GM12878 (cell line): ENCODE measurements around the gene H2BK1. TPM values are rescaled to one million over a fixed set of nuclear protein-coding genes. Genes with fewer than 3 reads are reported as not detected.

Experiments used
- ATAC-seq: fragments of 200-7000 bp; cut with Tn5 transposase; 3 replicates; pipeline ENCODE4 v1.9.1; 2020; ENCODE audit warnings: mild to moderate bottlenecking, moderate library complexity
- BruUV-seq: library from RNA; stranded (reverse); fragments of 400-500 nt; replicated peaks from 2 replicates; lab custom pipeline; 2021; lab: Mats Ljungman, UMichigan
- CTCF ChIA-PET: fragments of 300-600 bp; sonication (Branson Sonifier 250); formaldehyde crosslinking; extraction: SDS; loops from one replicate; lab custom pipeline; 2021; ENCODE audit warnings: inconsistent platforms; lab: Yijun Ruan, JAX
- POLR2A ChIA-PET: fragments of 350-600 bp; formaldehyde crosslinking; extraction: SDS; loops from one replicate; lab custom pipeline; 2021; ENCODE audit warnings: inconsistent platforms; lab: Charles Lee
- RAD21 ChIA-PET: fragments of 300-600 bp; sonication (Branson Sonifier 250); formaldehyde crosslinking; loops from one replicate; lab custom pipeline; 2023; ENCODE audit warnings: antibody characterized with exemption; ENCODE audit not compliant: unreplicated experiment; lab: Charles Lee
- SMC1A ChIA-PET: fragments of 300-600 bp; sonication (Branson Sonifier 250); formaldehyde crosslinking; loops from one replicate; lab custom pipeline; 2023; ENCODE audit not compliant: unreplicated experiment, uncharacterized antibody; lab: Charles Lee
- DNase-seq: peaks from one replicate; pipeline ENCODE4 v3.0.0-alpha.2; 2011; ENCODE audit warnings: low read depth, low spot score
- FAIRE-seq: peaks from 3 replicates; lab custom pipeline; 2011; peaks lifted over from hg19 to GRCh38; lab: Jason Lieb, UNC
- H2AFZ ChIP-seq: 2 replicates; pipeline ENCODE4 v1.6.0; 2011; ENCODE audit warnings: low read depth, low read length, control low read depth; ENCODE audit not compliant: control insufficient read depth
- H3K27ac ChIP-seq: 2 replicates; pipeline ENCODE4 v1.5.1; 2011; ENCODE audit warnings: control low read depth; ENCODE audit not compliant: control insufficient read depth, insufficient read depth
- H3K27me3 ChIP-seq, 2 experiments: replicated peaks in 1 of 2; 2 replicates each; pipeline versions ENCODE4 v1.6.0 to v1.6.1; 2011; ENCODE audit warnings: low read length in 1 of 2; ENCODE audit not compliant: control insufficient read depth in 2 of 2, insufficient read depth in 2 of 2
- H3K36me3 ChIP-seq, 2 experiments: 2 replicates each; pipeline ENCODE4 v1.5.1; 2011; ENCODE audit warnings: low read length in 1 of 2; ENCODE audit not compliant: control insufficient read depth in 2 of 2, insufficient read depth in 2 of 2
- H3K4me1 ChIP-seq: 2 replicates; pipeline ENCODE4 v1.6.1; 2011; ENCODE audit warnings: mild to moderate bottlenecking, low read length, moderate library complexity, mixed read lengths; ENCODE audit not compliant: control insufficient read depth, insufficient read depth
- H3K4me2 ChIP-seq: 2 replicates; pipeline ENCODE4 v1.6.0; 2011; ENCODE audit warnings: control low read depth; ENCODE audit not compliant: control insufficient read depth, insufficient read depth
- H3K4me3 ChIP-seq: fragments of 200-600 bp; sonication (generic); 2 replicates; pipeline ENCODE4 v1.5.1; 2016
- H3K79me2 ChIP-seq: 2 replicates; pipeline ENCODE4 v1.6.0; 2011; ENCODE audit warnings: low read length; ENCODE audit not compliant: control insufficient read depth, insufficient read depth
- H3K9ac ChIP-seq: 2 replicates; pipeline ENCODE4 v1.8.0; 2011; ENCODE audit warnings: low read length, control low read depth, mixed read lengths; ENCODE audit not compliant: control insufficient read depth, insufficient read depth
- H3K9me3 ChIP-seq: replicated peaks from 3 replicates; pipeline ENCODE4 v1.5.1; 2011; ENCODE audit warnings: mild to moderate bottlenecking, low read length; ENCODE audit not compliant: control insufficient read depth, insufficient read depth
- H4K20me1 ChIP-seq: 2 replicates; pipeline ENCODE4 v1.6.0; 2011; ENCODE audit not compliant: control insufficient read depth, insufficient read depth
- CREB1 ChIP-seq: IDR thresholded peaks from 2 replicates; pipeline ENCODE4 v1.6.1; 2012; ENCODE audit warnings: low read depth, mild to moderate bottlenecking, inconsistent platforms
- WGBS: methylation state at CpG from one replicate; pipeline ENCODE4 v1.1.6; 2016; ENCODE audit warnings: low lambda C conversion rate; ENCODE audit not compliant: insufficient replicate concordance, insufficient coverage; ENCODE audit errors: missing lambda C conversion rate; 5-methylcytosine and 5-hydroxymethylcytosine counted together
- in situ Hi-C: fragments of 300-500 bp; cut with MboI; formaldehyde crosslinking; loops from 9 replicates; pipeline ENCODE4 v1.14.3; 2018; ENCODE audit warnings: mixed read lengths
- intact Hi-C: fragments of 100-400 bp; cut with micrococcal nuclease; formaldehyde crosslinking; loops from one replicate; pipeline ENCODE4 v1.14.2; 2022; ENCODE audit not compliant: unreplicated experiment
- polyA plus RNA-seq, 11 experiments: library from polyadenylated mRNA; depleted of rRNA in 4 of 11; unstranded in 6 of 11; stranded (reverse) in 5 of 11; fragments of >200 nt; fragmentation: Nextera tagmentation in 4 of 11; fragmentation: Illumina TruSeq in 1 of 11; extraction: Ambion mirVana in 4 of 11; extraction: Trizol in 1 of 11; gene quantifications; 1 replicate in 1 of 11; 2 replicates in 10 of 11; pipeline versions ENCODE4 v1.2.1 to v1.2.3, GENCODE V29; 2011 to 2016; ENCODE audit warnings: inconsistent platforms in 2 of 11, missing spikeins in 2 of 11, low read depth in 1 of 11
- total RNA-seq, 4 experiments: library from RNA; depleted of rRNA in 3 of 4; stranded (reverse); fragments of >200 nt in 3 of 4; fragmentation: Illumina TruSeq in 1 of 4; extraction: Trizol in 1 of 4; gene quantifications; 2 replicates each; pipeline versions ENCODE4 v1.2.1 to v1.2.3, GENCODE V29; 2013 to 2021
- TF ChIP-seq, protein P1 (sequence below): fragments of 150-350 bp; IDR thresholded peaks from 2 replicates; pipeline ENCODE4 v1.6.1; 2016; ENCODE audit warnings: low read depth, low read length

Gene H2BK1
- total and polyA plus RNA-seq, 10 of the 15 experiments (the other 5 are each of a cell fraction or from before 2014, with no cell fraction given): 0.54 TPM; not detected in 9

- BruUV-seq: no TSS peak
- POLR2A ChIA-PET: no interaction called here
- WGBS: 59% methylated on average over 23 of the region's 23 CpGs
- ATAC-seq: no peak
- TF ChIP-seq, protein P1, sequence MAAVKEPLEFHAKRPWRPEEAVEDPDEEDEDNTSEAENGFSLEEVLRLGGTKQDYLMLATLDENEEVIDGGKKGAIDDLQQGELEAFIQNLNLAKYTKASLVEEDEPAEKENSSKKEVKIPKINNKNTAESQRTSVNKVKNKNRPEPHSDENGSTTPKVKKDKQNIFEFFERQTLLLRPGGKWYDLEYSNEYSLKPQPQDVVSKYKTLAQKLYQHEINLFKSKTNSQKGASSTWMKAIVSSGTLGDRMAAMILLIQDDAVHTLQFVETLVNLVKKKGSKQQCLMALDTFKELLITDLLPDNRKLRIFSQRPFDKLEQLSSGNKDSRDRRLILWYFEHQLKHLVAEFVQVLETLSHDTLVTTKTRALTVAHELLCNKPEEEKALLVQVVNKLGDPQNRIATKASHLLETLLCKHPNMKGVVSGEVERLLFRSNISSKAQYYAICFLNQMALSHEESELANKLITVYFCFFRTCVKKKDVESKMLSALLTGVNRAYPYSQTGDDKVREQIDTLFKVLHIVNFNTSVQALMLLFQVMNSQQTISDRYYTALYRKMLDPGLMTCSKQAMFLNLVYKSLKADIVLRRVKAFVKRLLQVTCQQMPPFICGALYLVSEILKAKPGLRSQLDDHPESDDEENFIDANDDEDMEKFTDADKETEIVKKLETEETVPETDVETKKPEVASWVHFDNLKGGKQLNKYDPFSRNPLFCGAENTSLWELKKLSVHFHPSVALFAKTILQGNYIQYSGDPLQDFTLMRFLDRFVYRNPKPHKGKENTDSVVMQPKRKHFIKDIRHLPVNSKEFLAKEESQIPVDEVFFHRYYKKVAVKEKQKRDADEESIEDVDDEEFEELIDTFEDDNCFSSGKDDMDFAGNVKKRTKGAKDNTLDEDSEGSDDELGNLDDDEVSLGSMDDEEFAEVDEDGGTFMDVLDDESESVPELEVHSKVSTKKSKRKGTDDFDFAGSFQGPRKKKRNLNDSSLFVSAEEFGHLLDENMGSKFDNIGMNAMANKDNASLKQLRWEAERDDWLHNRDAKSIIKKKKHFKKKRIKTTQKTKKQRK: no peak
- TF ChIP-seq CREB1: no peak
- TF ChIP-seq, all 136 proteins: peak for 0
- Histone ChIP-seq H3K27me3 (peaks cover 4% of the 10 kb centered on the region in 2 experiments), H3K4me1 (no peaks in the 10 kb centered on the region), H3K27ac (no peak overlapping the region), H3K79me2 (no peaks in the 10 kb centered on the region), H3K36me3 (no peaks in the 10 kb centered on the region), H3K9ac (no peak overlapping the region), H3K4me3 (no peak overlapping the region), H2AFZ (no peak overlapping the region), H3K9me3 (no peaks in the 10 kb centered on the region), H3K4me2 (no peak overlapping the region), H4K20me1 (no peaks in the 10 kb centered on the region)
- ChIA-PET CTCF (interaction anchor here (0.7 kb wide), 1 partner anchor 10 kb away, joined by 3 read pairs; no protein-coding TSS in a partner anchor), SMC1A (no interaction called here), RAD21 (no interaction called here)
- intact Hi-C loops (no loop called here), in situ Hi-C loops (no loop called here)
- DNase-seq (no peak), FAIRE-seq (no peak)
Observed at GRCh38 chr7:151175793-151176311, 34.4 kb downstream of the H2BK1 start.
